Measurements from ENCODE around the gene POLD1. TPM values are rescaled to one million over a fixed set of nuclear protein-coding genes. Genes with fewer than 3 reads are reported as not detected.

The POLD1 gene
- total and polyA plus RNA-seq, 4 donors, result 5.4 to 27.7 (median 20.1) TPM

GRCh38 chr19:50427318-50427925 lies 43.3 kb downstream of the POLD1 start:
- intact Hi-C loops (cut with DNase I), result no loop called here
- no peak for DNase-seq
- Histone ChIP-seq H3K4me3 (ENCODE audit: low read length in 2 of 2) (no peak overlapping the region), H3K4me1 (ENCODE audit: control insufficient read depth in 1 of 2, insufficient read depth in 2 of 2, low read length in 2 of 2) (no peaks in the 10 kb centered on the region), H3K27me3 (ENCODE audit: control insufficient read depth in 1 of 2, insufficient read depth in 2 of 2, low read length in 1 of 2) (no peaks in the 10 kb centered on the region), H3K27ac (ENCODE audit: low read depth in 1 of 2, low read length in 2 of 2) (no peak overlapping the region), H3K36me3 (ENCODE audit: control insufficient read depth in 1 of 2, insufficient read depth in 2 of 2, low read length in 1 of 2) (no peaks in the 10 kb centered on the region), H3K9me3 (ENCODE audit: control insufficient read depth, low read length) (no peaks in the 10 kb centered on the region)
- no peak for ATAC-seq (ENCODE audit: low FRiP score)
- 82 to 83% methylated on average over 26 of the region's 26 CpGs for WGBS, 2 donors

GRCh38 chr19:50427997-50428425 lies 43.9 kb downstream of the POLD1 start:
- Histone ChIP-seq H3K9me3 (ENCODE audit: control insufficient read depth, low read length) (no peaks in the 10 kb centered on the region), H3K4me3 (ENCODE audit: low read length in 2 of 2) (no peak overlapping the region), H3K27me3 (ENCODE audit: control insufficient read depth in 1 of 2, insufficient read depth in 2 of 2, low read length in 1 of 2) (no peaks in the 10 kb centered on the region), H3K27ac (ENCODE audit: low read depth in 1 of 2, low read length in 2 of 2) (no peak overlapping the region), H3K4me1 (ENCODE audit: control insufficient read depth in 1 of 2, insufficient read depth in 2 of 2, low read length in 2 of 2) (no peaks in the 10 kb centered on the region), H3K36me3 (ENCODE audit: control insufficient read depth in 1 of 2, insufficient read depth in 2 of 2, low read length in 1 of 2) (no peaks in the 10 kb centered on the region)
- intact Hi-C loops (cut with DNase I), result no loop called here
- WGBS, 2 donors, result 10 to 13% methylated on average over 36 to 38 of the region's 38 CpGs
- DNase-seq (peak; percentile 90 to 97), ATAC-seq (ENCODE audit: low FRiP score) (peak; percentile 66)

- no peak for ATAC-seq (ENCODE audit: low FRiP score)
- 84 to 87% methylated on average over 7 of the region's 7 CpGs for WGBS, 2 donors
- DNase-seq, result no peak
- H3K9me3 ChIP-seq (ENCODE audit: control insufficient read depth, low read length), result no peaks in the 10 kb centered on the region
- no peak overlapping the region for H3K4me3 ChIP-seq (ENCODE audit: low read length in 2 of 2)
- H3K4me1 ChIP-seq (ENCODE audit: control insufficient read depth in 1 of 2, insufficient read depth in 2 of 2, low read length in 2 of 2), result no peaks in the 10 kb centered on the region
- H3K27ac ChIP-seq (ENCODE audit: low read depth in 1 of 2, low read length in 2 of 2), result no peak overlapping the region
- intact Hi-C loops (cut with DNase I), result no loop called here
- H3K36me3 ChIP-seq (ENCODE audit: control insufficient read depth in 1 of 2, insufficient read depth in 2 of 2, low read length in 1 of 2), result no peaks in the 10 kb centered on the region
- H3K27me3 ChIP-seq (ENCODE audit: control insufficient read depth in 1 of 2, insufficient read depth in 2 of 2, low read length in 1 of 2), result no peaks in the 10 kb centered on the region
Observed at GRCh38 chr19:50428772-50429463, 44.8 kb downstream of the POLD1 start.

GRCh38 chr19:50430888-50431342 lies 46.8 kb downstream of the POLD1 start:
- DNase-seq, result no peak
- H3K27me3 ChIP-seq (ENCODE audit: control insufficient read depth in 1 of 2, insufficient read depth in 2 of 2, low read length in 1 of 2), result no peaks in the 10 kb centered on the region
- intact Hi-C loops (cut with DNase I), result no loop called here
- no peaks in the 10 kb centered on the region for H3K9me3 ChIP-seq (ENCODE audit: control insufficient read depth, low read length)
- ATAC-seq (ENCODE audit: low FRiP score), result no peak
- 21 to 25% methylated on average over 13 of the region's 13 CpGs for WGBS, 2 donors
- H3K4me1 ChIP-seq (ENCODE audit: control insufficient read depth in 1 of 2, insufficient read depth in 2 of 2, low read length in 2 of 2), result no peaks in the 10 kb centered on the region
- no peak overlapping the region for H3K4me3 ChIP-seq (ENCODE audit: low read length in 2 of 2)
- no peak overlapping the region for H3K27ac ChIP-seq (ENCODE audit: low read depth in 1 of 2, low read length in 2 of 2)
- H3K36me3 ChIP-seq (ENCODE audit: control insufficient read depth in 1 of 2, insufficient read depth in 2 of 2, low read length in 1 of 2), result no peaks in the 10 kb centered on the region

- no peaks in the 10 kb centered on the region for H3K4me1 ChIP-seq (ENCODE audit: control insufficient read depth in 1 of 2, insufficient read depth in 2 of 2, low read length in 2 of 2)
- intact Hi-C loops (cut with DNase I), result no loop called here
- no peaks in the 10 kb centered on the region for H3K36me3 ChIP-seq (ENCODE audit: control insufficient read depth in 1 of 2, insufficient read depth in 2 of 2, low read length in 1 of 2)
- 1% methylated on average over 53 to 54 of the region's 54 CpGs for WGBS, 2 donors
- peak; percentile 91 to 95 for DNase-seq
- H3K27me3 ChIP-seq (ENCODE audit: control insufficient read depth in 1 of 2, insufficient read depth in 2 of 2, low read length in 1 of 2), result no peaks in the 10 kb centered on the region
- peak overlapping the region; percentile 23 to 42 for H3K4me3 ChIP-seq (ENCODE audit: low read length in 2 of 2)
- no peak overlapping the region for H3K27ac ChIP-seq (ENCODE audit: low read depth in 1 of 2, low read length in 2 of 2)
- peak; percentile 91 for ATAC-seq (ENCODE audit: low FRiP score)
- H3K9me3 ChIP-seq (ENCODE audit: control insufficient read depth, low read length), result no peaks in the 10 kb centered on the region
Observed at GRCh38 chr19:50431343-50432220, 47.4 kb downstream of the POLD1 start.

GRCh38 chr19:50432221-50433028 lies 48.3 kb downstream of the POLD1 start, which contains the start of gene MYBPC2:
Gene MYBPC2, plus strand, starts transcription at chr19:50432892. Its CDS starts 62 bp downstream, at chr19:50432954.
- intact Hi-C loops (cut with DNase I), result no loop called here
- Histone ChIP-seq H3K9me3 (ENCODE audit: control insufficient read depth, low read length) (no peaks in the 10 kb centered on the region), H3K27ac (ENCODE audit: low read depth in 1 of 2, low read length in 2 of 2) (no peak within 1 kb of the TSS), H3K4me3 (ENCODE audit: low read length in 2 of 2) (peak within 1 kb of the TSS; percentile 23 to 42), H3K4me1 (ENCODE audit: control insufficient read depth in 1 of 2, insufficient read depth in 2 of 2, low read length in 2 of 2) (no peaks in the 10 kb centered on the region), H3K36me3 (ENCODE audit: control insufficient read depth in 1 of 2, insufficient read depth in 2 of 2, low read length in 1 of 2) (no peaks in the 10 kb centered on the region), H3K27me3 (ENCODE audit: control insufficient read depth in 1 of 2, insufficient read depth in 2 of 2, low read length in 1 of 2) (no peaks in the 10 kb centered on the region)
- ATAC-seq (ENCODE audit: low FRiP score) (no peak), DNase-seq (no peak)
- WGBS, 2 donors, result 3 to 5% methylated on average over 30 to 40 of the region's 40 CpGs

- Histone ChIP-seq H3K9me3 (ENCODE audit: control insufficient read depth, low read length) (no peaks in the 10 kb centered on the region), H3K36me3 (ENCODE audit: control insufficient read depth in 1 of 2, insufficient read depth in 2 of 2, low read length in 1 of 2) (no peaks in the 10 kb centered on the region), H3K27ac (ENCODE audit: low read depth in 1 of 2, low read length in 2 of 2) (no peak overlapping the region), H3K27me3 (ENCODE audit: control insufficient read depth in 1 of 2, insufficient read depth in 2 of 2, low read length in 1 of 2) (no peaks in the 10 kb centered on the region), H3K4me1 (ENCODE audit: control insufficient read depth in 1 of 2, insufficient read depth in 2 of 2, low read length in 2 of 2) (no peaks in the 10 kb centered on the region), H3K4me3 (ENCODE audit: low read length in 2 of 2) (no peak overlapping the region)
- intact Hi-C loops (cut with DNase I), result no loop called here
- ATAC-seq (ENCODE audit: low FRiP score), result no peak
- 64 to 68% methylated on average over 19 of the region's 19 CpGs for WGBS, 2 donors
- DNase-seq, result no peak
Observed at GRCh38 chr19:50433201-50434180, 49.3 kb downstream of the POLD1 start.

Data from aorta (tissue), 5 donors.